HCT116 (cell line): ENCODE results near the gene MARK1. TPM values are rescaled to one million over a fixed set of nuclear protein-coding genes. Genes with fewer than 3 reads are reported as not detected.

Source experiments
- ATAC-seq: fragments of 200-7000 bp; cut with Tn5 transposase; 2 replicates; pipeline ENCODE4 v1.9.1; 2020; ENCODE audit warnings: mild to moderate bottlenecking, moderate library complexity
- BruUV-seq: library from RNA; stranded (reverse); fragments of 400-500 nt; replicated peaks from 2 replicates; lab custom pipeline; 2021; lab: Mats Ljungman, UMichigan
- CTCF ChIA-PET: fragments of 300-600 bp; sonication (Branson Sonifier 250); formaldehyde crosslinking; loops from one replicate; lab custom pipeline; 2021; ENCODE audit warnings: antibody characterized with exemption; lab: Charles Lee
- POLR2A ChIA-PET: fragments of 300-600, 350-600 bp; sonication (Branson Sonifier 250); formaldehyde crosslinking; loops from one replicate; lab custom pipeline; 2021; ENCODE audit warnings: antibody characterized with exemption; lab: Charles Lee
- RAD21 ChIA-PET, 2 experiments: fragments of 300-600 bp; sonication (Branson Sonifier 250); formaldehyde crosslinking; loops; one replicate each; lab custom pipeline; 2023; ENCODE audit warnings: low total read pairs in 2 of 2; ENCODE audit not compliant: uncharacterized antibody in 2 of 2, unreplicated experiment in 2 of 2, low non-redundant PET in 1 of 2; lab: Charles Lee
- DNase-seq: peaks from one replicate; pipeline ENCODE4 v3.0.0-alpha.2; 2010; ENCODE audit warnings: low read depth, low spot score
- H2AFZ ChIP-seq: fragments of 200-600 bp; shearing (Covaris generic), sonication (generic); 2 replicates; pipeline ENCODE4 v1.6.1; 2017; ENCODE audit warnings: low read depth, mixed run types, mixed read lengths, antibody characterized with exemption, low read length; ENCODE audit not compliant: poor library complexity, severe bottlenecking
- H3K27ac ChIP-seq: 2 replicates; pipeline ENCODE4 v1.5.1; 2012; ENCODE audit warnings: low read depth, low read length
- H3K27me3 ChIP-seq: fragments of 200-600 bp; sonication (generic); 2 replicates; pipeline ENCODE4 v1.6.1; 2016; ENCODE audit warnings: mixed run types, low read length, mixed read lengths; ENCODE audit not compliant: insufficient read depth
- H3K36me3 ChIP-seq, 2 experiments: fragments of 200-500 bp in 1 of 2; fragments of 200-600 bp in 1 of 2; sonication (Bioruptor generic) in 1 of 2; sonication (generic) in 1 of 2; 2 replicates each; pipeline versions ENCODE4 v1.5.1 to v1.6.1; 2014 to 2016; ENCODE audit warnings: low read length in 2 of 2, inconsistent platforms in 1 of 2, mixed read lengths in 1 of 2, mixed run types in 1 of 2; ENCODE audit not compliant: insufficient read depth in 2 of 2, control insufficient read depth in 1 of 2
- H3K4me1 ChIP-seq, 2 experiments: fragments of 200-600 bp in 1 of 2; sonication (generic) in 1 of 2; 2 replicates each; pipeline versions ENCODE4 v1.5.1 to v1.6.1; 2012 to 2017; ENCODE audit warnings: low read length in 2 of 2, inconsistent platforms in 1 of 2, mild to moderate bottlenecking in 1 of 2, mixed read lengths in 1 of 2, mixed run types in 1 of 2, moderate library complexity in 1 of 2; ENCODE audit not compliant: insufficient read depth in 2 of 2, control insufficient read depth in 1 of 2
- H3K4me2 ChIP-seq: fragments of 200-600 bp; sonication (generic); 2 replicates; pipeline ENCODE4 v1.6.1; 2017; ENCODE audit warnings: mixed run types, low read length, mixed read lengths
- H3K4me3 ChIP-seq, 2 experiments: fragments of 200-600 bp in 1 of 2; sonication (generic) in 1 of 2; replicated peaks in 1 of 2; 2 replicates each; pipeline ENCODE4 v1.5.1; 2011 to 2016; ENCODE audit warnings: low read length in 2 of 2, control low read depth in 1 of 2, low read depth in 1 of 2, mild to moderate bottlenecking in 1 of 2, mixed read lengths in 1 of 2, mixed run types in 1 of 2
- H3K79me2 ChIP-seq: fragments of 200-600 bp; sonication (generic); 2 replicates; pipeline ENCODE4 v1.6.1; 2017; ENCODE audit warnings: mild to moderate bottlenecking, mixed run types, low read length, moderate library complexity, mixed read lengths; ENCODE audit not compliant: insufficient read depth
- H3K9ac ChIP-seq: fragments of 200-600 bp; sonication (generic); 2 replicates; pipeline ENCODE4 v1.6.1; 2016; ENCODE audit warnings: low read length, mixed read lengths
- H3K9me2 ChIP-seq: fragments of 200-600 bp; sonication (generic), shearing (Covaris generic); 2 replicates; pipeline ENCODE4 v1.6.1; 2017; ENCODE audit warnings: mixed run types, mild to moderate bottlenecking, moderate library complexity; ENCODE audit not compliant: insufficient read depth
- H3K9me3 ChIP-seq, 2 experiments: fragments of 200-500 bp in 1 of 2; fragments of 200-600 bp in 1 of 2; sonication (Bioruptor generic) in 1 of 2; sonication (generic) in 1 of 2; 2 replicates each; pipeline ENCODE4 v1.6.1; 2014 to 2017; ENCODE audit warnings: low read length in 2 of 2, mixed read lengths in 2 of 2, inconsistent platforms in 1 of 2, low read depth in 1 of 2, mild to moderate bottlenecking in 1 of 2, mixed run types in 1 of 2, moderate library complexity in 1 of 2; ENCODE audit not compliant: control insufficient read depth in 1 of 2, insufficient read depth in 1 of 2
- H4K20me1 ChIP-seq: fragments of 200-600 bp; sonication (generic), shearing (Covaris generic); 2 replicates; pipeline ENCODE4 v1.6.1; 2017; ENCODE audit warnings: mixed run types, mild to moderate bottlenecking, moderate library complexity; ENCODE audit not compliant: insufficient read depth
- EZH2 ChIP-seq: fragments of 200-600 bp; sonication (generic); IDR thresholded peaks from 2 replicates; pipeline ENCODE4 v1.6.1; 2017; ENCODE audit warnings: antibody characterized with exemption, mixed run types
- EZH2phosphoT487 ChIP-seq: fragments of 200-600 bp; IDR thresholded peaks from 2 replicates; pipeline ENCODE4 v1.6.1; 2018; ENCODE audit warnings: antibody characterized with exemption, borderline replicate concordance
- FOSL1 ChIP-seq: IDR thresholded peaks from 2 replicates; pipeline ENCODE4 v1.6.1; 2012; ENCODE audit warnings: low read depth
- JUND ChIP-seq: IDR thresholded peaks from 2 replicates; pipeline ENCODE4 v1.6.1; 2012
- POLR2A ChIP-seq: IDR thresholded peaks from 2 replicates; pipeline ENCODE4 v1.7.0; 2011; ENCODE audit warnings: borderline replicate concordance; ENCODE audit not compliant: insufficient read depth, insufficient read length; ENCODE audit errors: extremely low read depth
- POLR2AphosphoS5 ChIP-seq: IDR thresholded peaks from 2 replicates; pipeline ENCODE4 v1.6.1; 2011; ENCODE audit warnings: mild to moderate bottlenecking, low read depth, low read length, moderate library complexity
- RAD21 ChIP-seq: IDR thresholded peaks from 2 replicates; pipeline ENCODE4 v1.6.1; 2012; ENCODE audit warnings: low read depth, mild to moderate bottlenecking
- SIN3A ChIP-seq: IDR thresholded peaks from 2 replicates; pipeline ENCODE4 v1.6.1; 2012; ENCODE audit warnings: low read depth
- SP1 ChIP-seq: IDR thresholded peaks from 2 replicates; pipeline ENCODE4 v1.6.1; 2012; ENCODE audit warnings: low read depth
- TCF7L2 ChIP-seq: IDR thresholded peaks from 2 replicates; pipeline ENCODE4 v1.7.0; 2011; ENCODE audit warnings: borderline replicate concordance, inconsistent platforms; ENCODE audit not compliant: insufficient read depth, insufficient read length; ENCODE audit errors: extremely low read depth
- YY1 ChIP-seq: IDR thresholded peaks from 2 replicates; pipeline ENCODE4 v1.6.1; 2011; ENCODE audit warnings: low read length, low read depth, moderate library complexity, mild to moderate bottlenecking; ENCODE audit not compliant: insufficient replicate concordance; ENCODE audit errors: extremely low read depth
- ZFX ChIP-seq: fragments of 450-650 bp; IDR thresholded peaks from 2 replicates; pipeline ENCODE4 v1.6.1; 2017
- ZNF274 ChIP-seq: fragments of 200-500 bp; sonication (Bioruptor generic); IDR thresholded peaks from 2 replicates; pipeline ENCODE4 v1.6.1; 2014; ENCODE audit warnings: mild to moderate bottlenecking, low read depth, low read length, inconsistent platforms
- intact Hi-C: fragments of 100-400 bp; cut with micrococcal nuclease; formaldehyde crosslinking; loops from 2 replicates; pipeline ENCODE4 v1.10.0; 2022
- total RNA-seq: library from RNA; stranded (reverse); gene quantifications from one replicate; pipeline ENCODE4 v1.2.1, GENCODE V29; 2021; ENCODE audit not compliant: unreplicated experiment
- TF ChIP-seq, protein P1 (sequence below): IDR thresholded peaks from 2 replicates; pipeline ENCODE4 v1.6.1; 2012
- TF ChIP-seq, protein P2 (sequence below), 3 experiments: fragments of 200-600 bp in 1 of 3; sonication (generic) in 1 of 3; IDR thresholded peaks in 2 of 3; conservative IDR thresholded peaks in 1 of 3; 2 replicates each; pipeline ENCODE4 v1.5.1; 2012 to 2017; ENCODE audit warnings: low read depth in 2 of 3, low read length in 2 of 3, antibody characterized with exemption in 1 of 3, borderline replicate concordance in 1 of 3, control low read depth in 1 of 3, mild to moderate bottlenecking in 1 of 3, mixed read lengths in 1 of 3, mixed run types in 1 of 3, moderate library complexity in 1 of 3; ENCODE audit not compliant: insufficient read depth in 1 of 3
- TF ChIP-seq, protein P3 (sequence below): IDR thresholded peaks from 2 replicates; pipeline ENCODE4 v1.6.1; 2011; ENCODE audit warnings: mild to moderate bottlenecking, low read length, moderate library complexity; ENCODE audit not compliant: insufficient replicate concordance; ENCODE audit errors: extremely low read depth

Gene MARK1
- total RNA-seq, 1 experiment from 2014 or later = 3.6 TPM

DNA sequence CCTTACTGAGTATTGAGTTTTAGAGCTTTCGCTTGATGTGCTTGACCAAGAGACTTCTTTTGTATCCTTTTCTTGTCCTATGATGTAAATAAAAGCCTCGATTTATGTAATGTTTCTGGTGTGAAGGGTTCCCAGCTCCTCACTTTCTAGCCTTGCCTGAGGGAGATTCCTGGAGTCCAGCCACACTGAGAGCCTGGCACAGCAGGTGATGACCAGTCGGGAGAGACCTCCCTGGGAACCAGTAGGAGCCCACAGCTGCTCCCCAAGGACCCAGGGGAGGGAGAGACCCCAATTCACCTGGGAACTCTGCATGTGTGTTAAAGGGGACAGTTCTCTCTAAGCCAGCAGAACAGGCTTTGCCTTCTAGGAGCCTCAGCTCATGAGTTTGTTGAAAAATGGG is 171.1 kb downstream of the MARK1 start:
- no peaks in the 10 kb centered on the region for H4K20me1 ChIP-seq
- CTCF ChIA-PET = no interaction called here

DNA sequence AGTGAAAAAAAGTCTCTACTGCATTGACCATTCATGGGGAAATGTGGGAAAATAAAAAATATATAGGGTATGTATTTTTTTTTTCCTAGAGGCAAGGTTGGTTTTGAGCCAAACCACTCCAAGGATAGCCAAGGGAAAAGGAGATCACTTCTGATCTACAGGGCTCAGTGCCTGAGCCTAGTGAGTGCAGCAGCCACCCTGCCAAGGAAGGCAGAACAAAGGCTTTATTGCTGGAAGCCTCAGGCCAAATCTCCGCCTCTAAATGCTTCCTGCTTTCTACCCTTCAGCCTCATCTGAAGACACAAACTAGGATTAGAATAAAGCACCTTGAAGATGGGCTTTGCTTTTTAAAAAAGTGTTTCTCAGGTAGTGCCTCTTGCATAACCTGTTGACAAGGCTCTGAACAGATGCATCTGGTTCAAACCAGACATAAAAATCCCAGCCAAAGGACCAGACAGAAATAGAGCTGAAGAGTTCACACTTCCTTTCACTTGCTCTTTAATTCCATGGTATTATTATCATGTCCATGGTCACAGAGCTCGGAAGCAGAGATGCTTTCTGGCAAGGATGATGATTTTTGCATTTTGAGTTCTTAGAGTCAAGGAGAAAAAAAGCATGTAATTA is 172.7 kb downstream of the MARK1 start:
- Histone ChIP-seq H3K9ac (no peak overlapping the region), H3K27me3 (no peaks in the 10 kb centered on the region), H2AFZ (no peak overlapping the region), H3K27ac (no peak overlapping the region), H3K9me2 (no peaks in the 10 kb centered on the region), H3K4me2 (no peak overlapping the region), H3K9me3 (no peaks in the 10 kb centered on the region), H3K4me1 (no peaks in the 10 kb centered on the region; a peak in 2 of 4 replicates), H3K4me3 (no peak overlapping the region), H3K79me2 (no peaks in the 10 kb centered on the region), H4K20me1 (no peaks in the 10 kb centered on the region), H3K36me3 (peaks cover 0 to 6% of the 10 kb centered on the region in 2 experiments; a peak in 2 of 4 replicates)
- intact Hi-C loops = no loop called here
- POLR2A ChIA-PET = no interaction called here
- no TSS peak for BruUV-seq
- CTCF ChIA-PET = no interaction called here
- DNase-seq (no peak), ATAC-seq (0 out of 2 replicates have a peak, but pooled peaks have one; percentile 27)
- RAD21 ChIA-PET = no interaction called here
- no peak for TF ChIP-seq ZFX
- no peak for TF ChIP-seq POLR2A
- no peak for TF ChIP-seq ZNF274
- TF ChIP-seq, protein P1, sequence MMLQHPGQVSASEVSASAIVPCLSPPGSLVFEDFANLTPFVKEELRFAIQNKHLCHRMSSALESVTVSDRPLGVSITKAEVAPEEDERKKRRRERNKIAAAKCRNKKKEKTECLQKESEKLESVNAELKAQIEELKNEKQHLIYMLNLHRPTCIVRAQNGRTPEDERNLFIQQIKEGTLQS = no peak
- TF ChIP-seq SP1 = no peak
- TF ChIP-seq JUND = no peak
- TF ChIP-seq, protein P2, sequence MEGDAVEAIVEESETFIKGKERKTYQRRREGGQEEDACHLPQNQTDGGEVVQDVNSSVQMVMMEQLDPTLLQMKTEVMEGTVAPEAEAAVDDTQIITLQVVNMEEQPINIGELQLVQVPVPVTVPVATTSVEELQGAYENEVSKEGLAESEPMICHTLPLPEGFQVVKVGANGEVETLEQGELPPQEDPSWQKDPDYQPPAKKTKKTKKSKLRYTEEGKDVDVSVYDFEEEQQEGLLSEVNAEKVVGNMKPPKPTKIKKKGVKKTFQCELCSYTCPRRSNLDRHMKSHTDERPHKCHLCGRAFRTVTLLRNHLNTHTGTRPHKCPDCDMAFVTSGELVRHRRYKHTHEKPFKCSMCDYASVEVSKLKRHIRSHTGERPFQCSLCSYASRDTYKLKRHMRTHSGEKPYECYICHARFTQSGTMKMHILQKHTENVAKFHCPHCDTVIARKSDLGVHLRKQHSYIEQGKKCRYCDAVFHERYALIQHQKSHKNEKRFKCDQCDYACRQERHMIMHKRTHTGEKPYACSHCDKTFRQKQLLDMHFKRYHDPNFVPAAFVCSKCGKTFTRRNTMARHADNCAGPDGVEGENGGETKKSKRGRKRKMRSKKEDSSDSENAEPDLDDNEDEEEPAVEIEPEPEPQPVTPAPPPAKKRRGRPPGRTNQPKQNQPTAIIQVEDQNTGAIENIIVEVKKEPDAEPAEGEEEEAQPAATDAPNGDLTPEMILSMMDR (IDR thresholded peaks at IDR 0.05 in 2 of 3, conservative IDR thresholded peaks at IDR 0.05 in 1 of 3; ENCODE audit: borderline replicate concordance in 1 of 3, insufficient read depth in 1 of 3, low read depth in 2 of 3, low read length in 2 of 3) = no peak
- no peak for TF ChIP-seq EZH2phosphoT487
- no peak for TF ChIP-seq SIN3A
- TF ChIP-seq RAD21 = no peak
- TF ChIP-seq TCF7L2 = no peak
- no peak for TF ChIP-seq POLR2AphosphoS5
- TF ChIP-seq, protein P3, sequence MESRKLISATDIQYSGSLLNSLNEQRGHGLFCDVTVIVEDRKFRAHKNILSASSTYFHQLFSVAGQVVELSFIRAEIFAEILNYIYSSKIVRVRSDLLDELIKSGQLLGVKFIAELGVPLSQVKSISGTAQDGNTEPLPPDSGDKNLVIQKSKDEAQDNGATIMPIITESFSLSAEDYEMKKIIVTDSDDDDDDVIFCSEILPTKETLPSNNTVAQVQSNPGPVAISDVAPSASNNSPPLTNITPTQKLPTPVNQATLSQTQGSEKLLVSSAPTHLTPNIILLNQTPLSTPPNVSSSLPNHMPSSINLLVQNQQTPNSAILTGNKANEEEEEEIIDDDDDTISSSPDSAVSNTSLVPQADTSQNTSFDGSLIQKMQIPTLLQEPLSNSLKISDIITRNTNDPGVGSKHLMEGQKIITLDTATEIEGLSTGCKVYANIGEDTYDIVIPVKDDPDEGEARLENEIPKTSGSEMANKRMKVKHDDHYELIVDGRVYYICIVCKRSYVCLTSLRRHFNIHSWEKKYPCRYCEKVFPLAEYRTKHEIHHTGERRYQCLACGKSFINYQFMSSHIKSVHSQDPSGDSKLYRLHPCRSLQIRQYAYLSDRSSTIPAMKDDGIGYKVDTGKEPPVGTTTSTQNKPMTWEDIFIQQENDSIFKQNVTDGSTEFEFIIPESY = no peak

More for the DNA sequence above, 171.1 kb downstream of the MARK1 start:
- intact Hi-C loops = no loop called here
- no peak overlapping the region for H3K9ac ChIP-seq
- no peaks in the 10 kb centered on the region for H3K27me3 ChIP-seq
- no peak for DNase-seq
- POLR2A ChIA-PET = no interaction called here
- TF ChIP-seq SP1 (no peak), YY1 (no peak), FOSL1 (no peak), EZH2 (no peak), JUND (no peak)
- TF ChIP-seq, protein P1 = no peak
- no peak overlapping the region for H2AFZ ChIP-seq
- no peak for ATAC-seq
- H3K9me3 ChIP-seq = no peaks in the 10 kb centered on the region
- H3K4me2 ChIP-seq = no peak overlapping the region
- no peak overlapping the region for H3K27ac ChIP-seq
- H3K36me3 ChIP-seq = peaks cover 0 to 6% of the 10 kb centered on the region in 2 experiments; a peak in 2 of 4 replicates
- no peak overlapping the region for H3K4me3 ChIP-seq
- RAD21 ChIA-PET = interaction anchor here in 1 of 2 experiments (0.7 kb wide), 1 partner anchor 34 kb away, joined by 3 read pairs; no protein-coding TSS in a partner anchor
- H3K4me1 ChIP-seq = no peaks in the 10 kb centered on the region; a peak in 2 of 4 replicates
- no TSS peak for BruUV-seq
- no peaks in the 10 kb centered on the region for H3K79me2 ChIP-seq
- H3K9me2 ChIP-seq = no peaks in the 10 kb centered on the region
